Spleen (tissue), 11 donors: ENCODE measurements around the gene DAPK2. TPM values are rescaled to one million over a fixed set of nuclear protein-coding genes. Genes with fewer than 3 reads are reported as not detected.

Experiments
- DNase-seq: peaks from one replicate; pipeline ENCODE4 v3.0.0-alpha.2; 2020
- H3K27ac ChIP-seq, 8 donors: fragments of 200-600 bp; sonication (generic) in 7 of 8; 1 replicate in 4 of 8; 2 replicates in 4 of 8; pipeline versions ENCODE4 v1.5.0 to v1.8.0; 2016 to 2021; ENCODE audit warnings: inconsistent platforms in 4 of 8, mild to moderate bottlenecking in 4 of 8, moderate library complexity in 1 of 8
- H3K27me3 ChIP-seq, 7 donors: fragments of 200-600 bp; sonication (generic) in 6 of 7; replicated peaks in 1 of 7; 1 replicate in 4 of 7; 2 replicates in 3 of 7; pipeline versions ENCODE4 v1.5.0 to v1.8.0; 2016 to 2021; ENCODE audit warnings: inconsistent platforms in 3 of 7, mild to moderate bottlenecking in 1 of 7
- H3K36me3 ChIP-seq, 6 donors: fragments of 200-600 bp; sonication (generic) in 5 of 6; 1 replicate in 4 of 6; 2 replicates in 2 of 6; pipeline versions ENCODE4 v1.5.0 to v1.8.0; 2016 to 2021; ENCODE audit warnings: inconsistent platforms in 2 of 6
- H3K4me1 ChIP-seq, 6 donors: fragments of 200-600 bp; sonication (generic) in 5 of 6; 1 replicate in 3 of 6; 2 replicates in 3 of 6; pipeline versions ENCODE4 v1.5.0 to v1.8.0; 2016 to 2021; ENCODE audit warnings: inconsistent platforms in 3 of 6
- H3K4me3 ChIP-seq, 8 donors: fragments of 200-600 bp; sonication (generic) in 7 of 8; 1 replicate in 4 of 8; 2 replicates in 4 of 8; pipeline versions ENCODE4 v1.5.0 to v1.8.0; 2016 to 2021; ENCODE audit warnings: inconsistent platforms in 4 of 8, mild to moderate bottlenecking in 4 of 8, moderate library complexity in 2 of 8
- H3K9me3 ChIP-seq, 8 donors: fragments of 200-600 bp; sonication (generic) in 7 of 8; 1 replicate in 4 of 8; 2 replicates in 4 of 8; pipeline versions ENCODE4 v1.5.0 to v1.8.0; 2016 to 2021; ENCODE audit warnings: inconsistent platforms in 4 of 8
- POLR2A ChIP-seq, 3 donors: fragments of 450-650 bp; IDR thresholded peaks; one replicate each; pipeline ENCODE4 v1.5.1; 2017; ENCODE audit warnings: antibody characterized with exemption in 3 of 3, mild to moderate bottlenecking in 1 of 3
- POLR2AphosphoS5 ChIP-seq, 3 donors: sonication (generic); formaldehyde crosslinking; IDR thresholded peaks; one replicate each; pipeline ENCODE4 v1.5.1; 2017; ENCODE audit warnings: antibody characterized with exemption in 3 of 3
- WGBS, 5 donors: extraction: QIAGEN DNeasy Blood & Tissue Kit in 3 of 5; methylation state at CpG; one replicate each; pipeline versions ENCODE4 v1.1.5 to v1.1.7; 2013 to 2018; 5-methylcytosine and 5-hydroxymethylcytosine counted together
- intact Hi-C: fragments of 100-400 bp; cut with DNase I; formaldehyde crosslinking; loops from one replicate; pipeline ENCODE4 v1.15.0; 2023; ENCODE audit warnings: low total_unique reads
- polyA plus RNA-seq, 3 donors: library from polyadenylated mRNA; stranded (reverse); fragments of 200-250 nt; gene quantifications; one replicate each; pipeline ENCODE4 v1.2.1, GENCODE V29; 2013
- total RNA-seq, 7 donors: library from RNA; depleted of rRNA in 3 of 7; stranded (reverse); fragments of >200 nt in 3 of 7; fragmentation: NEBNext Ultra II Directional in 4 of 7; extraction: Animal tissue kit (Norgen Biotek cat#: 25700) in 4 of 7; gene quantifications; one replicate each; pipeline versions ENCODE4 v1.1.0 to v1.2.1, GENCODE V29; 2016 to 2021
- TF ChIP-seq, protein P1 (sequence below), 11 experiments: fragments of 200-600 bp in 7 of 11; fragments of 450-650 bp in 4 of 11; sonication (generic) in 4 of 11; IDR thresholded peaks in 8 of 11; conservative IDR thresholded peaks in 3 of 11; 1 replicate in 7 of 11; 2 replicates in 4 of 11; pipeline versions ENCODE4 v1.4.0 to v1.8.0; 2016 to 2021; ENCODE audit warnings: antibody characterized with exemption in 11 of 11, inconsistent platforms in 4 of 11, mild to moderate bottlenecking in 1 of 11
- donor health status: healthy with polysubstance abuse.
- donor health status: DM: no; HTN: no; CAD: no; lungs with moderate emphysema.
- donor health status: DM: no; HTN: no; CAD: no.
- donor health status: Bipolar disorder and iron deficiency.
- donor health status: healthy.
- donor health status: DM: no; HTN: no; CAD: no.
- donor health status: DM: yes; HTN: yes; CAD: no.

DAPK2 gene
- total and polyA plus RNA-seq, 10 donors, result 4.9 to 38.3 (median 15.5) TPM

DNA sequence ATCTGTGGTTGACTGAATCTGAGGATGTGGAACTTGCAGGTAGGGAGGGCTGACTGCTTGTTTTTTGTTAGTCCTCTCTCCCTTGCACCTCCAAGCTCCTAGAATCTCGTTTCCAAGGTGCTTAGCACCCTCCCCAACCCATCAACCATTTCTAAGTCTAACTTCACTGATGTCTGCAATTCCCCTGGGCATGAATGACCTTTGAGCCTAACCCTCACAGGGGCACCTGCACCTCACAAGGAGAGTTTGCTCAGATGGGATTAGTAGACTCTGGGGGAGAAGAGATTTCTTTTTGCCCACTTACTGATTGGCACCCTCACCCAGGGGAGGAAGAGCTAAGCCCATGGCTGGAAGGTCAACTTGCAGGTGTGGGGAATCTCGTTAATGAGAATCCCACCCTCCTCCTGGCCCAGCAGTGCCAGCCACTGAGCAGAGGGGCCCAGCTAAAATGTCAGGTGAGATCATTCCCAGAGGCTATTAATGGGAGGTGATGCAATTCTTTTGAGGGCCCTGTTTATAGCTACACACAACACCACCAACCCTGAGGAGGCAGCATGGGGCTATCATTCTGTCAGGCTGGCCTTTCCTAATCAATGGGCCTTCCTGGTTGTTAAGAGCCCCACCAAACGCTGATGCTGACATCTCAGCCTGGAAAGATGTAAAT, 130.9 kb downstream of the DAPK2 start:
- H3K4me1 ChIP-seq, result peaks cover 0 to 39% (median 12%) of the 10 kb centered on the region in 6 donors
- WGBS, 5 donors, result 69 to 76% (median 71%) methylated on average over 3 of the region's 3 CpGs
- H3K27ac ChIP-seq, result peak overlapping the region in 1 of 8 donors; percentile 21
- no peaks in the 10 kb centered on the region for H3K9me3 ChIP-seq
- intact Hi-C loops, result no loop called here
- peaks cover 0 to 51% (median 0%) of the 10 kb centered on the region in 6 donors for H3K36me3 ChIP-seq
- TF ChIP-seq POLR2A (IDR thresholded peaks at IDR 0.05) (no peak), POLR2AphosphoS5 (IDR thresholded peaks at IDR 0.05) (no peak)
- TF ChIP-seq, protein P1, sequence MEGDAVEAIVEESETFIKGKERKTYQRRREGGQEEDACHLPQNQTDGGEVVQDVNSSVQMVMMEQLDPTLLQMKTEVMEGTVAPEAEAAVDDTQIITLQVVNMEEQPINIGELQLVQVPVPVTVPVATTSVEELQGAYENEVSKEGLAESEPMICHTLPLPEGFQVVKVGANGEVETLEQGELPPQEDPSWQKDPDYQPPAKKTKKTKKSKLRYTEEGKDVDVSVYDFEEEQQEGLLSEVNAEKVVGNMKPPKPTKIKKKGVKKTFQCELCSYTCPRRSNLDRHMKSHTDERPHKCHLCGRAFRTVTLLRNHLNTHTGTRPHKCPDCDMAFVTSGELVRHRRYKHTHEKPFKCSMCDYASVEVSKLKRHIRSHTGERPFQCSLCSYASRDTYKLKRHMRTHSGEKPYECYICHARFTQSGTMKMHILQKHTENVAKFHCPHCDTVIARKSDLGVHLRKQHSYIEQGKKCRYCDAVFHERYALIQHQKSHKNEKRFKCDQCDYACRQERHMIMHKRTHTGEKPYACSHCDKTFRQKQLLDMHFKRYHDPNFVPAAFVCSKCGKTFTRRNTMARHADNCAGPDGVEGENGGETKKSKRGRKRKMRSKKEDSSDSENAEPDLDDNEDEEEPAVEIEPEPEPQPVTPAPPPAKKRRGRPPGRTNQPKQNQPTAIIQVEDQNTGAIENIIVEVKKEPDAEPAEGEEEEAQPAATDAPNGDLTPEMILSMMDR (IDR thresholded peaks at IDR 0.05 in 8 of 11, conservative IDR thresholded peaks at IDR 0.05 in 3 of 11), result no peak
- DNase-seq, result peak; percentile 24
- no peak overlapping the region for H3K4me3 ChIP-seq
- no peaks in the 10 kb centered on the region for H3K27me3 ChIP-seq

DNA sequence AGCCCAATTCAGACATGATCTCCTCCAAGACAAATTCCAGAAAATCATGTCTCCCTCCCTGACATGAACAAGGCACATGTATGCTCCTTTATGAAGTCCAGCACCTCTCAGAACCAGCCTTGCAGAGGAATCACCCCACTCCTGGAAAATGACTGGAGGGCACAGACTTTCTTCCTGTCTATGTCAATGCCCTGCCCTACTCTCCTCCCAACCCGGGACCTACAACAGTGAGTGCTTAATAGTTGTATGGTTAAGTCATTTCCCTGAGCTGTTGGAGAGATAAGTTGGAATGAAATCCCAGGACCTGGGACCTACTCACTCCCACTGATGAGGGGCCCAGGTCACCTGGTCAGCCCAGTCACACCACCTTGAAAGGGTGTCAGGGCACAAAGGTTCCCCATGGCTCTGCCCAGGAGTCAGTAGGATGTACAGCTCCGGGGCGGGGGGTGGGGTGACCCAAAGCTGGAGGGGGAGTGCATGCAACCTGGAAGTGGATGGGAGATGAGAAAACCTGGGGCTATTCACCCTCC, 132.4 kb downstream of the DAPK2 start:
- H3K27me3 ChIP-seq, result no peaks in the 10 kb centered on the region
- no peak for TF ChIP-seq POLR2A (IDR thresholded peaks at IDR 0.05)
- no peak for TF ChIP-seq POLR2AphosphoS5 (IDR thresholded peaks at IDR 0.05)
- TF ChIP-seq, protein P1 (IDR thresholded peaks at IDR 0.05 in 8 of 11, conservative IDR thresholded peaks at IDR 0.05 in 3 of 11), result no peak

DNA sequence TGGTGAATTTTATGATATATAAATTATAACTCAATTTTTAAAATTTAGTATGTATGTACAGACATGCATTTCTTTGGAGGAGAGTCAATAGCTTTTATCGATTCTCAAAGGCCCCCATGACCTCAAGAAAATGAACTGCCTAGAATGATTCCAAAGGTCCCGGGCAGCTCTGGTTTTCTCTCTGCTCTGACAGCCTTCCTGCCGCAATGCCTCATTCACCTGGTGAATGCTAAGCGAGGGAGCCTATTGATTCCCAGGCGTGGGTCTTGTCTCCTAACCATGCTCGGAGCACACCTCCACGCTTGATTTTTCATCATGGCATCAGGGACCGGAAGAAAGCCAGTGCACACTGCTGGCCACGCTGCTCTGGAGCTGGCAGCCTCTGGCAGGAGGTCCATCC, 132.9 kb downstream of the DAPK2 start:
- WGBS, 5 donors, result 93 to 97% (median 95%) methylated on average over 8 to 9 of the region's 9 CpGs
- peak; percentile 29 for DNase-seq
- intact Hi-C loops, result no loop called here
- Histone ChIP-seq H3K4me1 (peaks cover 14 to 50% (median 26%) of the 10 kb centered on the region in 6 donors), H3K4me3 (no peak overlapping the region), H3K36me3 (peaks cover 0 to 46% (median 0%) of the 10 kb centered on the region in 6 donors), H3K27me3 (no peaks in the 10 kb centered on the region), H3K9me3 (no peaks in the 10 kb centered on the region), H3K27ac (no peak overlapping the region)
- no peak for TF ChIP-seq POLR2A (IDR thresholded peaks at IDR 0.05)
- TF ChIP-seq, protein P1 (IDR thresholded peaks at IDR 0.05 in 8 of 11, conservative IDR thresholded peaks at IDR 0.05 in 3 of 11), result no peak
- no peak for TF ChIP-seq POLR2AphosphoS5 (IDR thresholded peaks at IDR 0.05)

More for the DNA sequence above, 132.4 kb downstream of the DAPK2 start:
- intact Hi-C loops, result no loop called here
- DNase-seq, result peak; percentile 19
- no peak overlapping the region for H3K4me3 ChIP-seq
- WGBS, 5 donors, result 68 to 96% (median 89%) methylated on average over 3 of the region's 3 CpGs
- no peak overlapping the region for H3K27ac ChIP-seq
- H3K36me3 ChIP-seq, result peaks cover 0 to 45% (median 0%) of the 10 kb centered on the region in 6 donors
- H3K4me1 ChIP-seq, result peaks cover 12 to 46% (median 23%) of the 10 kb centered on the region in 6 donors
- no peaks in the 10 kb centered on the region for H3K9me3 ChIP-seq

DNA sequence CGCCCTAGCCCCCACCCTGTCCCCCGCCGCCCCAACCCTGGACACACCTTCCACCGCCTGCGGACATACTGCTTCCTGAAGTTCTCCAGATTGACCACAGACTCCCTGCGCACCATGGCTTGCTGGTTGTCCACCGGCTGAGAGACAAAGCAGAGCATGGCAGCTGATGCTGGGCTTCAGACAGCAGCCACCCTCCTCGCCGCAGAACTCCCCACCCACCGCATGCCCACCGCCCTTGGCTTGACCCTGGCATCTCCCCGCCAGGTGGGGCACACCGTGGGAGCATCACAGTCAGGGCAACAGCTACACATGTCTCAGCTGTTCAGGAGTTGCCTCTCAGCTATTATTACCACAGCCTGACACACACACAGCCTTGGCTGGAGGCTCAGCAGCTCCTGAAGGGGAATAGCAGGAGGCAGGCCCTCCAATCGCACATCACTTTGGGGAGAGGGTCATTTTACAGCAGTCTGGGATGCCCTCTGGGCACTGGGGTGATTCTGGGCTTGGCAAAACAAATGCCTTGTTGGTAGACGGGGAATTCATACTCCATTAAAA, 134.1 kb downstream of the DAPK2 start:
- DNase-seq, result peak; percentile 68
- Histone ChIP-seq H3K9me3 (no peaks in the 10 kb centered on the region), H3K36me3 (peaks cover 0 to 50% (median 0%) of the 10 kb centered on the region in 6 donors), H3K27me3 (no peaks in the 10 kb centered on the region), H3K4me3 (no peak overlapping the region), H3K4me1 (peaks cover 14 to 57% (median 26%) of the 10 kb centered on the region in 6 donors), H3K27ac (no peak overlapping the region)
- intact Hi-C loops, result no loop called here
- 78 to 89% (median 88%) methylated on average over 8 to 15 of the region's 15 CpGs for WGBS, 5 donors
- TF ChIP-seq POLR2AphosphoS5 (IDR thresholded peaks at IDR 0.05) (no peak), POLR2A (IDR thresholded peaks at IDR 0.05) (no peak)
- TF ChIP-seq, protein P1 (IDR thresholded peaks at IDR 0.05 in 8 of 11, conservative IDR thresholded peaks at IDR 0.05 in 3 of 11), result no peak
